Stimulated activated CD4-positive, alpha-beta T cell treated with anti-CD3 and anti-CD28 coated beads, Interleukin-1b, Interleukin-23, amount 100 ng/mL, for 24 hours (primary cell): ENCODE measurements around the gene SLC50A1.

Source experiments
- DNase-seq, 4 experiments: peaks; one replicate each; pipeline ENCODE4 v3.0.0-alpha.2; 2020; ENCODE audit warnings: low read depth in 4 of 4, low spot score in 1 of 4

Gene SLC50A1

DNA sequence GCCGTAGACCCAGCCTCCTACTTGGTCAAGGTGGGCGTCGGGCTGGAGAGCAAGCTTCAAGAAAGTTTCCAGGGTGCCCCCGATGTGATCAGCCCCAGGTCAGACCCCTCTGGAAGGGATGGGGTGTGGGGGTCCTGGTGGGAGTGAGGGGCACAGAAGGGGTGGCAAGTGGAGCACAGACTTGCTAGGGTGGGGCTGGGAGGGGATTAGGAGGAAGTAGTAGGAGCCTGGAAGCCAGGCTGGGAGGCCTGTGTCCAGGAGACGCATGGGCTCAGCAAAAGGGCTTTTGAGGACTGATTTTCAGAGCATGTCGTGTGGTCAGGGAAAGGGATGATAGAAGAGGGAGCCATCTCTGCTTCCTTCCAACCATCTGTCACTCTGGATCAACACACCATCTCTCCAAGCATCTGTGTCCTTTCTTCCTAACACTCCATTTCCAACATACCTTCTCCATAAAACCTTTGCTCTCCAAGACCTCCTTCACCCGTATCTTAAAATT, 46.4 kb downstream of the SLC50A1 start:
- no peak for DNase-seq

- DNase-seq: no peak
These were observed 48.1 kb downstream of the SLC50A1 start for GRCh38 chr1:155183775-155184221.

DNA sequence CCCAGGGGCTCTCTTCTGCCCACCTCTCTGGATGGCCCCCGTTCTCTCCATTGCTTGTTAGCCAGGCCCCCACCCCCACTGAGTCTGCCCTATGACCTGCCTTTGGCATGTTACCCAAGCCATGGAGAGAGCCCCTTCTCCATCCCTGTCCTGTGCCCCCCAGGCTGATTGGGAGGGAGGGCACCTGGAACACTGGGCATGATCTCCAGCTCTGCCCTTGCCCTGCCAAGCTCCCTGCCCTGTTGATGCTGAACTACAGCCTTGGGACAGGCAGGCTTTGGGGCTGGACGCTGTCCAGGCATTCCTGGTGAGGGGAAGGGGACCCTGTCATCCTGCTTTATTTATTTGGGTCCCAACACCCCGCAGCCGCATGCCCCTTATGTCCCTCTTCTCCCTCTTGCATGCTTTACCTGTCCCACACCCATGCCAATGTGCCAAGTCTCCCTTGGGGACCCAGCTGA, 48.7 kb downstream of the SLC50A1 start:
- no peak for DNase-seq

DNA sequence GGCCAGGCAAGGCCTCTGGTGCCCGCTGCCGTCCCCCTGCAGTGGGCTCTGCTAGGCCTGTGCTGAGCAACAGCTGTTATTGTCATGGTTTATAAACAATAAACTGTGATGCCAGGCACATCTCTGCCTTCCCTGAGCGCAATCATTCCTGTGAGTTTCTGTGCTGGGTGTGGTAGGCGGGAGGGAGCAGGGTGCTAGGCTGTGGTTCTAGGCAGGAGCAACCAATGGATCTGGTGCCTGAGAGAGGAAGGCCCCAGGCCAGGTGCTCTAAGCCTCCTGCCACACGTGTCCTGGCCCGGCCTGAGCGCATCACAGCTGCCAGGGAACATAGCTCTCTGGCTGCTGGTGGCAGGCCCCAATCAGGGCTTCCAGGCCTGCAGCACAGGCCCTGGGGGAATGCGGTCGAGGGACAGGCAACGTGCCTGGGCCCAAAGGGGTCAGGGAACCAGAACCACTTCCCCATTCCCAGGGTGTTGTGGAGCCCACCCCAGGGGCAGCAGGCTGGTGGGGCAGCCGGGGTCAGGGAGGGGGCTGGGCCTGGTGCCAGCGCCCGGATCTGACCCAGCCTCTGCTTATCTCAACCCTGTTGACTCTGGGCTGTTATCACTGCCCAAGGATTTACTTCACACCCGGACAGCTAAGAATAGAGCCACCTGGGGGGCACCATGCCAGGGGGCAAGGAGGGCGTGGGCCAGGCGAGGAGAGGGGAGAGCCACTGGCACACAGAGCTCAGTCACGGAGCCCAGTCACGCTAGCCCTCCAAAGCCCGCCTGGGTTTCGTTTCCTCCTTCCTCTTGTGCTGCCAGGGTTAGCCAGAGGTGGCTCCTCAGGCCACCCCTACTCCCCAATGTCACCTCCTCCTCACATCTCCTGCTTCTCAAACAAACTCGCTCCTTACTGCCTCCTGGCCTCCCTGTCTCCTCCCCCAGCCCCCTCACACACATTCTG, 49.5 kb downstream of the SLC50A1 start:
- no peak for DNase-seq

GRCh38 chr1:155185783-155186066, 50.1 kb downstream of the SLC50A1 start:
- no peak for DNase-seq

DNA sequence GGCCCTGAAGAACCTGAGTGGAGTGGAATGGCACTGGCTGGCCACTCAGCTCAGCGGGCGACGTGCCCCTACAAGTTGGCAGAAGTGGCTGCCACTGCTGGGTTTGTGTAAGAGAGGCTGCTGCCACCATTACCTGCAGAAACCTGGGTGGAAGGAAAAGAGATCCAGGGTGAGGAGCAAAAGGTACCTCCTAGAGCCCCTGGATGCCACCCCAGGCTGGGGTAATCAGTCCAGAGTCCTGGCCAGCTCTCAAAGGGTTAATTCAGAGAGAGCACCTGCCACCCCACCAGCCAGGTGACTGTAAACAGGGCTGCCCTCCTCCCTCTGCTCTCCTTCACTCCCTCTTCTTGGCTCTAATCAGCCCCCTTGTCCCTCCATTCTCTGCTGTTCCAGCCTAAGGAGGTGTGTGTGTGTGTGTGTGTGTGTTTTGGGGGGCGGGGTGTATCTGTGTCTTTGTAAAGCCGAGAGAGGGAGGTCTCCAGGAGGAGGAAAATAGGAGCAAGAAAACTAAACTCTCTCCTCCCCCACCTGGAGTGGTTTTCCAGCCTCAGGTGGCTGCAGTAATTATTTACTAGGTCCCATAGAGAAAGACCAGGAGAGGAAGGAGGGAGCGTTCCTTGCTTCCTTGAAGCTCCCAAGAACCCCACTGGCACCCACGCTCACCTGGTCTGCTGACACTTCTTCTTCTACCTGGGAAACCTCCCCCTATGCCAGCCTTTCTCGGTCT, 50.6 kb downstream of the SLC50A1 start:
- DNase-seq: no peak

DNA sequence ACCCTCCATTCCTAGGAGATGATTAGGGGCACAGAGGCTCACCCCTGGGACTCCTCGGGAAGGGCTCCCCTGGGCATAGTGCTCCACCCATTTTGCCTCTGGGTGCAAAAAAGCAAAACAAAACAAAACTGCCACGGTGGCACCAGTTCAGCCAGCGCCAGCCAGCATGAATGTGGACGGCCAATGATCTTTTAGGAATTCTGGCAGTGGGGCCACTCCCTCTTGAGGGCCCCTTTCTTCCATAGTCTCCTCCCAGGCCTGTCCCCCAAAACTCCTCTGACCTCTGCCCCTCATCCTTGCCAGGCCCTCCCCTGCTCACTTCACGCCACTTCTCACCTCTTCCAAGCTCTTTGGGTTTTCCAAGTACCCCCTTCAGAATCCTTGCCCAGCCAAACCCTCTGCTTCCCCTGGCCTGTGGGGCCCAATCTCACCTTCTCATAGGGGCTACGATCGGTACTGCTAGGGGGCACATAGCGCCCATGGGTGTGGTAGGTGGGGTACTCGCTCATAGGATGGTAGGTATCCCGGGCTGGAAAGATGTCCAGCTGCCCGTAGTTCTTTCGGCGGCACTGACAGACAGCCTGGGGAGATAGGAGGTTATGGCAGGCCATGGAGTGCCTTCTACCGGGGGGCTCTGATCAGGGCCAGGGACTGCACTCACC, 51.3 kb downstream of the SLC50A1 start:
- no peak for DNase-seq

- no peak for DNase-seq
These were observed 51.8 kb downstream of the SLC50A1 start for GRCh38 chr1:155187456-155187891.

DNA sequence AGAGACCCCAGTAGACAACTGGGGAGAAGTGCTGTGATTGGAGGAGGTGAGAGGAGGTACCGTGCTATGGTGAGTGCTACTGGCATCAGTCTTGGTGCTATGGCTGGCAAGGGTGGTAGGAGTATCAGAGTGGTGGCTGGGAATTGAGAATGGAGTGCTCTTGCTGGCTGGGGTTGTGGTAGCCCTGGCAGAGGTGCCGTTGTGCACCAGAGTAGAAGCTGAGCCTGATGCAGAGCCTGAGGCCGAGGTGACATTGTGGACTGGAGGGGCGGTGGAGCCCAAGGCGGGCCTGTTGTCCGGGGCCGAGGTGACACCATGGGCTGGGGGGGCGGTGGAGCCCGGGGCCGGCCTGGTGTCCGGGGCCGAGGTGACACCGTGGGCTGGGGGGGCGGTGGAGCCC, 52.6 kb downstream of the SLC50A1 start:
- no peak for DNase-seq
